D721Med (cell line): Measurements from ENCODE around the gene LCP1.
A peak's percentile ranks its signal among the peaks of the same experiment; 100 is the strongest.

Experiments used
- DNase-seq: peaks from one replicate; pipeline ENCODE4 v3.0.0; 2011; ENCODE audit warnings: low spot score; ENCODE audit not compliant: insufficient read length
- FAIRE-seq: peaks from 2 replicates; lab custom pipeline; 2011; peaks lifted over from hg19 to GRCh38; lab: Jason Lieb, UNC
- TF ChIP-seq, protein P1 (sequence below): IDR thresholded peaks from 2 replicates; pipeline ENCODE4 v1.5.1; 2012; ENCODE audit warnings: mild to moderate bottlenecking, control low read depth; ENCODE audit not compliant: insufficient read depth; ENCODE audit errors: missing control alignments

LCP1 gene

DNA sequence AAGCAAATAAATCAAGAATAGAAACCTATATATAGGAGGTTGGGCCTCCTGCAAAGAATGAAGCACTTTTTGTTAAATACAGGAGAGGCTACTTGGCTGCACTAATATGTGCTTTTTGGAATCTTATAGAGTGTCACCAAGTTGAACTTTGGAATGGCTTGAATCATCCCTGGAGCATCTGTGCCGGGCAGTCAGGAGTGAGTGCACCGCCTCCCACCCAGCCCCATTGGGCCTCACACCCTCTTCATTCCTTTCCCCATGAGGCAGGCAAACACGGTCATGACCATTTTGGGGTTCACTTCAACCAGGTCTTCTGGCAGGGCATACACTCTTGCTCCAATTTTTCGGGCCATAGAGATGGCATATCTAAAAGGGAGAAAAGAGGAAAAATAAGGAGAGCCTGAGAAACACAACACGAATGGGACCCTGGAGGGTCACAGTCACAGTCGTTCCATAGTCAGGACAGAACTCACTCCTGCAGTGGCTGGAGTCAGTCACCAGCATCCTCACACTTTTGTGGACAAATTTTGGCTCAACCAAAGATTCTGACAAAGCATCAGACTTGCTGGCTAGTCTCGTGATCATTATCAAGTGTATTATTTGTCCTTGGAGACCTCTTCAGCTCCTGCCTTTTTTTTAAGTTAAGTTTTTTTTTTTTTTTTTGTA lies 54.5 kb downstream of the LCP1 start:
- DNase-seq (no peak), FAIRE-seq (no peak)
- TF ChIP-seq, protein P1, sequence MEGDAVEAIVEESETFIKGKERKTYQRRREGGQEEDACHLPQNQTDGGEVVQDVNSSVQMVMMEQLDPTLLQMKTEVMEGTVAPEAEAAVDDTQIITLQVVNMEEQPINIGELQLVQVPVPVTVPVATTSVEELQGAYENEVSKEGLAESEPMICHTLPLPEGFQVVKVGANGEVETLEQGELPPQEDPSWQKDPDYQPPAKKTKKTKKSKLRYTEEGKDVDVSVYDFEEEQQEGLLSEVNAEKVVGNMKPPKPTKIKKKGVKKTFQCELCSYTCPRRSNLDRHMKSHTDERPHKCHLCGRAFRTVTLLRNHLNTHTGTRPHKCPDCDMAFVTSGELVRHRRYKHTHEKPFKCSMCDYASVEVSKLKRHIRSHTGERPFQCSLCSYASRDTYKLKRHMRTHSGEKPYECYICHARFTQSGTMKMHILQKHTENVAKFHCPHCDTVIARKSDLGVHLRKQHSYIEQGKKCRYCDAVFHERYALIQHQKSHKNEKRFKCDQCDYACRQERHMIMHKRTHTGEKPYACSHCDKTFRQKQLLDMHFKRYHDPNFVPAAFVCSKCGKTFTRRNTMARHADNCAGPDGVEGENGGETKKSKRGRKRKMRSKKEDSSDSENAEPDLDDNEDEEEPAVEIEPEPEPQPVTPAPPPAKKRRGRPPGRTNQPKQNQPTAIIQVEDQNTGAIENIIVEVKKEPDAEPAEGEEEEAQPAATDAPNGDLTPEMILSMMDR = no peak

DNA sequence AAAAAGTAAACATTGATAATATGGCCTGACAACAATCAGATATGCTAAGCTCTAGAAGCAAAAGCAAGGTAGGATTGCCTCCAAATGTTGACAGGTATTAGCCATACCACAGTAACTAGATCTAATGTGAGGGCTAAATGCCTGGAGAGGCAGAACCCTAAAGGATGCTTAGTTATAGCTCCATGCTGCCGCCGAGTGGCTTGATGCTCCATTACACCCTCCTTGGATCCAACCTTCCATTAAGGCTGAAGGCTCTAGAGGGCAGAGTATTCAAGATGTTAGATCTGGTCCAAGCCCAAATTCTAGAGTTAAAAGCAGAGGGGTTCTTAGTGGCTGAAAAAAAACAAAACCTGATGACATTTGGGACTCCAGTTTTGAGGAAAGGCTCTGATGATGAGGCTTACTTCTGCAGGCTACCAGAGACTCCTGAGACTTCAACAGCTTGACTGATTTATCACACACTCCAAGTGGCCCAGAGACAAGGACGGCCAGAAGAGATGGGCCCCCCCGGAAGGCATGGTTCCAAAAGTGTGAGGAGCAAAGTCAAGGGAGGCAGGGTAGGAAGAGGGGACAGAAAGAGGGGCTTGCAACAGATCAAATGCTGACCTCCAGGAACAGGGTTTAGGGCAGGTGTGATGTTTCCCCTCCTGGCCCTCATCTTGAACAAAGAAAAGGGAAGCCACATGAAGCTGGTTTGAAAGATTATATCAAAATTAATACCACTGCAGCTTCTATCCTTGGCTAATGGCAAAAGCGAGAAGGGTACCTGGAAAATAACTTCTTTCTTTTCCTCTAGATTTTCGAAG lies 55.2 kb downstream of the LCP1 start:
- TF ChIP-seq, protein P1 = peak; percentile 95
- peak; percentile 63 for FAIRE-seq
- peak; percentile 40 for DNase-seq

DNA sequence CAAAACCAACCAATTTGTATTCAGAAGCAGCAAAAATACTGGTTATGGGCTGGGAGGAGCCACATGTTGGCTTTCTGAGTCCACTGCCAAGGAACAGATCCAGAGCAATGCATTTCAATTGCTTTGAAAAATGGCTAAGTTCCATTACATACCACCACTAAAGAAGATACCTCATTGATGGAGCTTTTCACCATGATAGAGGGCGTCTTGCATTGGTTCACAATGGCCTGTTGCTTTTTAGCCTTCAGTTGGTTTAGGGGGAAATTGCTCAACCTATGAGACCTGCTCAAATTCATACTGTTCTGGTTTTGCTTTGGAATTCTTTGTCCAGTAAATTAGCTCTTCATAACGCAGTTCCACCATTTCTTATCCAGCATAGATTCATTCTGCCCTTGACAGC lies 55.9 kb downstream of the LCP1 start:
- TF ChIP-seq, protein P1 = no peak
- FAIRE-seq = no peak
- DNase-seq = no peak

DNA sequence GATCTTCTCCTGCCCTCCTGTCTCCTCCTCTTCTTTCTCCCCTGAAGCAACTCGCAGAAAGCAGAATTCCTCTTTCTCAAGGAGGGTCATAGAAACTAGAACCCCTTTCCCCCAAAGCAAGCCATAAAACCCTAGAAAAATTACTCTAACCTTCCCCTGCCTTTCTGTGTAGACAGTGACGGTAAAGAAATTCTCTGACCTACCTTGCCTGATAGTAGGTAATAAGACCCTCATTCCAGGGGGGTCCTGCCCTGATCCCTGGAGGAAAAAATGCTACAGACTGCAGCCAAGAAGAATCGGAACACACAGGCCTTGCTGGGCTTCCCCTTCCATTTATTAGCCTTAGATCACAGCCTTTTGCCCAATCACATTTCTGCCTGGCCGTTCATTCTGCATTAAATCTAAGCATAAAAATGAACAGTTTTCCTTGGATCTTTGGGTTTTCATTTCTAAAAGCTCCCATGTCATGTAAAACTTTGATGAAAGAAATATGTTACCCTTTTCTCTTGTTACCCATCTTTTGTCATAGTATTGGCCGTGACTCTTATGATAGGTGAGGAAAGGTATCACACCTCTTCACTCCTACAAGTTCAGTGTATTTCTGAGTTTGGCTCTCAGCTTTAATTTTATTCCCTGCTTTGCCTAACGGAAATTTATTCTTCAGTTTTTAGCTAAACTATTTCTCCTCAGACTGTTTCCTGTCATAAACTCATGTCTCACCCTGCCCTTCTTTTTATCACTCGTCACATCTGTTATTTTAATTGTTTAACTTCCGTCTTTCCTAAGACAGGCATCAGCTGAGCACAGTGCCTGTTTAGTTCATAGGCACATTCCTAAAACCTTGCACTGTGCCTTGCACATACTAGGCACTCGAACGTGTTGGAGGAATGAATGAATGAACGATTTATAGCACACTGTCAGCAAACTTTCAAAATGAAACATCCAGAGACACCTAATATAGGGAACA lies 56.7 kb downstream of the LCP1 start:
- no peak for FAIRE-seq
- TF ChIP-seq, protein P1 = no peak
- no peak for DNase-seq

DNA sequence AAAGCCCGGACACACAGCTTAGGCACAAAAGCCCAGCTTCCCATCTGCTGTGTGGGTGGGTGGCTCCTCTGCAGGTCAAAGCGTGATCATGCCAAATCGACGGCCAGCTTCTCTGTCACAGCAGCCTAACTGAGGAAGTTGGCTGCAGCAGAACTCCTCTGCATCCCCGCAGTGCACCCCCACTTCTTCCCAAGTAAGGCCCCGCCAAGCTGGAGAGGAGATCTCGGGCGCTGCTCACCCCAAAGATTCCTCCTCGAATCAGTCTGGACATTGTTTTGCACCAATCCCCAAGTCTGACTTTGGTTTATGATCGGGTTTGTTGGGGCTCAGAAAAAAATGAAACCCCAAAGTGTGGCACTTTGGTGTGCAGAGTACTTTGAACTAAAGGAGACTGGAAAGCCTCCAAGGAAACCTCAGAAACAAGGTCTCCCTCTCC lies 57.4 kb downstream of the LCP1 start:
- DNase-seq = no peak
- no peak for FAIRE-seq

DNA sequence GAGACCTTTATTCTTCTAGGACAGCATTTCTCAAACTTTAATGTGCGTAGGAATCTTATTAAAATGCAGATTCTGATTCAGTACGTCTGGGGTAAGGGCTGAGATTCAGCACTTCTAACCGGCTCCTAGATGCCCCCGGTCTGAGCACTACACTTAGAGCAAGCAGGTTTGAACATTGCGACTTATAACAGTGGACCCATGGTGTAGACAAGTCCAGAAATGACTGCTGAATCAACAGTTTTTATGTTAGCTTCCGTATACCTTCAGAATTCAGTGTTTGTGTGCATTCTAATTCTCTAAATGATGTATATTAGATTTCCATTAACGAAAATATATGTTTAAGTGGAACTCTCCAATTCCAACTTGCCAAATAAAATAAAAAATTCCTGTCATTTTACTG lies 59.7 kb downstream of the LCP1 start:
- TF ChIP-seq, protein P1 = no peak
- FAIRE-seq = no peak
- DNase-seq = no peak

More for the DNA sequence above, 57.4 kb downstream of the LCP1 start:
- TF ChIP-seq, protein P1 = no peak
